ENCODE results near the gene CMTM1.

- TF ChIP-seq, protein P1, sequence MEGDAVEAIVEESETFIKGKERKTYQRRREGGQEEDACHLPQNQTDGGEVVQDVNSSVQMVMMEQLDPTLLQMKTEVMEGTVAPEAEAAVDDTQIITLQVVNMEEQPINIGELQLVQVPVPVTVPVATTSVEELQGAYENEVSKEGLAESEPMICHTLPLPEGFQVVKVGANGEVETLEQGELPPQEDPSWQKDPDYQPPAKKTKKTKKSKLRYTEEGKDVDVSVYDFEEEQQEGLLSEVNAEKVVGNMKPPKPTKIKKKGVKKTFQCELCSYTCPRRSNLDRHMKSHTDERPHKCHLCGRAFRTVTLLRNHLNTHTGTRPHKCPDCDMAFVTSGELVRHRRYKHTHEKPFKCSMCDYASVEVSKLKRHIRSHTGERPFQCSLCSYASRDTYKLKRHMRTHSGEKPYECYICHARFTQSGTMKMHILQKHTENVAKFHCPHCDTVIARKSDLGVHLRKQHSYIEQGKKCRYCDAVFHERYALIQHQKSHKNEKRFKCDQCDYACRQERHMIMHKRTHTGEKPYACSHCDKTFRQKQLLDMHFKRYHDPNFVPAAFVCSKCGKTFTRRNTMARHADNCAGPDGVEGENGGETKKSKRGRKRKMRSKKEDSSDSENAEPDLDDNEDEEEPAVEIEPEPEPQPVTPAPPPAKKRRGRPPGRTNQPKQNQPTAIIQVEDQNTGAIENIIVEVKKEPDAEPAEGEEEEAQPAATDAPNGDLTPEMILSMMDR (IDR thresholded peaks at IDR 0.05), result no peak
- no peak for TF ChIP-seq POLR2A (IDR thresholded peaks at IDR 0.05)
Observed at GRCh38 chr16:66618588-66619375, 52.5 kb downstream of the CMTM1 start.
